AG09309 (cell line): ENCODE results near the gene IL17B.
A peak's percentile ranks its signal among the peaks of the same experiment; 100 is the strongest.

Experiments used
- DNase-seq: peaks from one replicate; pipeline ENCODE4 v3.0.0-alpha.2; 2010; ENCODE audit warnings: low read depth
- H3K4me3 ChIP-seq: 2 replicates; pipeline ENCODE4 v1.5.1; 2011; ENCODE audit warnings: mild to moderate bottlenecking, low read depth, low read length, moderate library complexity; ENCODE audit not compliant: control insufficient read depth
- TF ChIP-seq, protein P1 (sequence below): IDR thresholded peaks from 2 replicates; pipeline ENCODE4 v1.5.1; 2011; ENCODE audit warnings: mild to moderate bottlenecking, low read depth, low read length, inconsistent platforms; ENCODE audit not compliant: insufficient read depth, control insufficient read depth; ENCODE audit errors: missing control alignments

Gene IL17B

DNA sequence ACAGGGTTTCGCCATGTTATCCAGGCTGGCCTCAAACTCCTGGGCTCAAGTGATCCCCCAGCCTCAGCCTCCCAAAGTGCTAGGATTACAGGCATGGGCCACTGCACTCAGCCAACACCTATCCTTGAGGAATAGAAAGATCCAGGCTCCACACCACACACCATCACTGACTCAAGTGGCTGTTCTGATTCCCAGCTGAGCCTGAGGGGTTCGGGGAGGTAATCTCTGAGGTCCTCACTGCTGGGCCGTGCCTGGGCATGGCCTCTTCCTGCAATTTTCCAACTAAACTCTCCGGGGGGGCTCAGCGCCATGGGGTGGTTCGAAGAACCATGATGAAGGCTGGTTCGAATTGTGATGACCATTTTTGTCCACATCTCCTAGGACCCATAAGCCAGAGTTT, 31.0 kb upstream of the IL17B start:
- TF ChIP-seq, protein P1, sequence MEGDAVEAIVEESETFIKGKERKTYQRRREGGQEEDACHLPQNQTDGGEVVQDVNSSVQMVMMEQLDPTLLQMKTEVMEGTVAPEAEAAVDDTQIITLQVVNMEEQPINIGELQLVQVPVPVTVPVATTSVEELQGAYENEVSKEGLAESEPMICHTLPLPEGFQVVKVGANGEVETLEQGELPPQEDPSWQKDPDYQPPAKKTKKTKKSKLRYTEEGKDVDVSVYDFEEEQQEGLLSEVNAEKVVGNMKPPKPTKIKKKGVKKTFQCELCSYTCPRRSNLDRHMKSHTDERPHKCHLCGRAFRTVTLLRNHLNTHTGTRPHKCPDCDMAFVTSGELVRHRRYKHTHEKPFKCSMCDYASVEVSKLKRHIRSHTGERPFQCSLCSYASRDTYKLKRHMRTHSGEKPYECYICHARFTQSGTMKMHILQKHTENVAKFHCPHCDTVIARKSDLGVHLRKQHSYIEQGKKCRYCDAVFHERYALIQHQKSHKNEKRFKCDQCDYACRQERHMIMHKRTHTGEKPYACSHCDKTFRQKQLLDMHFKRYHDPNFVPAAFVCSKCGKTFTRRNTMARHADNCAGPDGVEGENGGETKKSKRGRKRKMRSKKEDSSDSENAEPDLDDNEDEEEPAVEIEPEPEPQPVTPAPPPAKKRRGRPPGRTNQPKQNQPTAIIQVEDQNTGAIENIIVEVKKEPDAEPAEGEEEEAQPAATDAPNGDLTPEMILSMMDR = no peak
- H3K4me3 ChIP-seq = no peak overlapping the region; the same call in 1 of the 2 replicates
- no peak for DNase-seq

DNA sequence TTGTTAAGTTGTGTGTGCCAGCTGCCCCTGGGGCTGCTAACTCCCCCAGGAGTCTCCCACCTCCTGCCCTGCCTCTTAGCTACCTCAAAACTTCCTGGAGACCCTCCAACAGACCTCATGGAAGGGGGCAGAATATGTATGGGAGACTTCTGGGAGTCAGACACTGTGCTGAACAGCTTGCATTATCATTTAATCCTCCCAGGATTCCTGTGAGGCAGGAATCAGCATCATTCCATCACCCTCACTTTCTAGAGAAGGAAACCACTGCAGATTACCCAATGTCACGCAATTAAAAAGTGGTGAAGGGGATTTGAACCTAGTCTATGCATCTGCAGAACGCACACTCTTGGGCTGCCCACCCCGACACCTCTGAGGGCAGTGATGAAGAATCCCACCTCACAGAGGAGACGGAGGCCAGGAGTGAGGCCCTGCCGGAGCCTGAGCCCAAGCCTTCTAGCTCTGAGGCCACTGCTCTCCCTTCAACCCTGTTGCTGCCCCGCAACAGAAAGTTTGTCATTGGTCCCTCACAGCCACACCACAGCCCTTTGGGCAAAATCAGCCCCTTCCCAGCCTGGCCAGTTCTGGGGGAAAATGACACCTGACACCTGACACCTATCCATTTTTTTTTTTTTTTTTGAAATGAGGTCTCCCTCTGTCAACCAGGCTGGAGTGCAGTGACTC, 30.3 kb upstream of the IL17B start:
- no peak for DNase-seq
- H3K4me3 ChIP-seq = peak overlapping the region; percentile 82
- TF ChIP-seq, protein P1 = no peak

DNA sequence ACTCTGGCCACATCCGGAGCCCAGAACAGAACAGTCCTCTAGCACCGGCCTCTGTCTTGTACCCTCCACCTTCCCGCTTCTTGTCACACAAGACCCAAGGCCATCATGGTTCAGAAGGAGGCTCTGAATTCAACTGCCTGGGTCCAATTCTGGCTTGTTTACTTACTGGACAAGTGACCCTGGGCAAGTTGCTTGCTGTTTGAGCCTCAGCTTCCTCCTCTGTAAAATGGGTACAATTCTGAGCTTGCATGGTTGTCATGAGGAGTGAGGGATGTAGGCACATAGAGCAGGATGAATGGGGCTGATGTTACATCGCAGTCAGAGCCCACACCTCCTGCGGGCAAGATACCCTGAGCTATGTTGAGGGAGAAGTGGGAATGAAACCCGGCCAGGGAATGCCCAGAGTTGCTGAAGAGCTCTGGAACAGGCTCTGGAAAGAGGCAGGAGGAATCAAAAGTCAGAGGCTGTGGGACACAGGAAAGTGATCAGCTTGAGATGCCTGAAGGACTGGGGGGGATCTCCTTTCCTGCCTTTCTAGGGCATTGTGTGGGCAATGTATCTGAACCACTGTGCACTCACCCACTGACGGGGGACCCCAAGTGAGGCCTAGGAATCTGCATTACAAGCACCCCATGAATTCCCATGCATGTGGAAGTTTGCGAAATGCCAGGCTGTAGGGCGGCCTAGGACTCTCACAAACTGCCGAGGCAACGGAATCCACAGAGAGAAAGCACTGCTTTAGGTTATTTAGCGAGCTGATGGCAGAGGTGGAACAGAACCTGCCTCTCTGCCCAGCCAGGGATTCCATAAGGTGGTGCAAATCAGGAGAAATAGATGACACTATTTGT, 29.4 kb upstream of the IL17B start:
- no peak for DNase-seq
- peak overlapping the region; percentile 82 for H3K4me3 ChIP-seq
- TF ChIP-seq, protein P1 = no peak

DNA sequence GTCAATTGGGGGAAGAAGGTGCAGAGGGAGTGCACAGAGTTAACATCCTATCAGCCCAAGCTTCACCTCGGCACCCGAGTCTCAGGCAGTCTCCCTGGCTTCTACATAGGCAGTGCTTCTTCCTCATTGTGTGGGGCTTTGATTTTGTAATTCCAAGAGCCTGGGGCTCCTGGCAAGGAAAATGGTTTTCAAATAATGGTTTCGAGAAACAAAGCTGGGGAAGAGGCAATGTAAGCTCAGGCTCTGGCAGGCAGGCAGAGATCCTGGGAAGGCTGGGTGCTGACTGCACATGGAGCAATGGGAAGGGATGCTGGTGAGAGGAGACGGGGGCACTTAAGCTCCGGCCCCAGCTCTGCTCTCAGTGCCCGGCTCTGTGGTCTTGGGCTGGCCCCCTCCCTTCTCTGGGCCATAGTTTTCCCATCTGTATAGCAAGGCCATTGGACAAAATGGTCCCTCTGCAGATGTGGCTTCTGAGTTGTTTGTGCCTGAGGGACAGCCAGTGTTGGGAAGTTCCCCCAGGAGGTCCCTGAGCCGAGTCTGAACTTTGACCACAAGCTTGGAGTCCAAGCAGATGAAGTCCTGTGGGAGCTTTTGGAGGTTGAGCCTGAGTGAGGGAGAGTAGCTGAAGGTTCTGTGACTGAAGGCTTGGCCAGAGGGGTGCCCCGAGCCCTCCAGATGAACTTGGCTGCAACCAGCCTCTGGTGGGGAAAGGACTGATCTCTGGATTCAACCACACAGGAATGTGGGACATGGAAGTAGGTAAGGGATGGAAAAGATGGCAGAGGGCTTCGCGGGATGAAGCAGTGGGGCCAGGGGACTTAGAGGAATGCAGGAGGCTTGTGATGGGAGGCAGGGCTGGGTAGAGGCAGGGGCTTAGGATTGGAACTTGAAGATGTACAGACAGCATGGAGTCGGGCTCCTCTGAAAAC, 28.5 kb upstream of the IL17B start:
- TF ChIP-seq, protein P1 = no peak
- DNase-seq = no peak
- H3K4me3 ChIP-seq = peak overlapping the region; percentile 82

DNA sequence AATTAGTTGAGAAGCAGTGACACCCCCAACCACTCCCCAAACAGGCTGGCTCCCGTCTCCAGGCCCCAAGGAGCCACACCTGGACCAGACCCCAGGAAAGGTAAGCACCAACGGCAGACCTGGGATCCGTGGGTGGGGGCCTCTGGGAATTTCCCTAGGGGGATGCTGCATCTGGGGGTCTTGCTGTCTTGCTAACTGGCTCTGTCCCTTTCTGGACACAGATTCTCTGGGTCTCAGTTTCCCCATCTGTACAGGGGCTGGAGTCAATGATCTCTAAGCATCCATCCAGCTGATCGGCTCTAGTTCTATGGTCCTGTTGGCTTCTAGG, 27.9 kb upstream of the IL17B start:
- peak overlapping the region; percentile 82 for H3K4me3 ChIP-seq
- DNase-seq = no peak

More for the DNA sequence above, 27.9 kb upstream of the IL17B start:
- TF ChIP-seq, protein P1 = no peak
